GM18861 (cell line): Measurements from ENCODE around the gene PCDHGB5.

Experiments used
- ATAC-seq: cut with Tn5 transposase; IDR thresholded peaks from one replicate; pipeline ENCODE4 v1.9.1; 2021; ENCODE audit not compliant: unreplicated experiment

Gene PCDHGB5

DNA sequence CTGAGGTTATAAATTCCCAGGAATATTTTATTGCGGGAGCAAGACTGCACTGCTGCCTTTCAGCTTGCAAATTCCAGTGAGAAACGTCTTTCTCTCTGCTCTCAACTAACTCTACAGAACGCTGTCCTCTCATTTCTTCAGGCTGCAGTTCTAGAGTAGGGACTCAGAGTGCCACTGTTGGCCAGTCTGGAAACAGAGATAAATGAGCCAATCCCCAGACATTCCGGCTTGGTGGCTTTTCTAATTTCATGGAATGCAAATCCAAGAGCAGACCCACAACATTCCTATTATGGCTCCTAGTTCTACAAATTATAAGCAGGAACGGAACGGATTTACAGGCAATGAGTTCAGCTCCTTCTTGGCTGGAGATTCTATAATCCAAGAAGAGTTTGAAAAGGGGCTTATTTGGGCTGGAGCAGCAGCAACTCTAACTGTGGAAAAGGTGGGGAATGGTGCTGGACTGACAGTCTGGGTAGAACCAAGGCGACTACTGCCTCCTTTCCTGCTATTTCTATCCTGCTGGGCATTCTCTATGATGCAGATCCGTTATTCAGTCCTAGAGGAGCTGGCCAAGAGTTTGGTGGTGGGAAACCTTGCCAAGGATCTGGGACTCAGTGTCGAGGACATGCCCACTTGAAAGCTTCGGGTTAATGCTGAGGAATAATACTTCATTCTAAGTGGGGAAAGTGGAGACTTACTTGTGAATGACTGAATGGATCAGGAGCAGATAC, 41.8 kb downstream of the PCDHGB5 start:
- no peak for ATAC-seq

- no peak for ATAC-seq
Measured at GRCh38 chr5:141440341-141440740, 42.6 kb downstream of the PCDHGB5 start.

DNA sequence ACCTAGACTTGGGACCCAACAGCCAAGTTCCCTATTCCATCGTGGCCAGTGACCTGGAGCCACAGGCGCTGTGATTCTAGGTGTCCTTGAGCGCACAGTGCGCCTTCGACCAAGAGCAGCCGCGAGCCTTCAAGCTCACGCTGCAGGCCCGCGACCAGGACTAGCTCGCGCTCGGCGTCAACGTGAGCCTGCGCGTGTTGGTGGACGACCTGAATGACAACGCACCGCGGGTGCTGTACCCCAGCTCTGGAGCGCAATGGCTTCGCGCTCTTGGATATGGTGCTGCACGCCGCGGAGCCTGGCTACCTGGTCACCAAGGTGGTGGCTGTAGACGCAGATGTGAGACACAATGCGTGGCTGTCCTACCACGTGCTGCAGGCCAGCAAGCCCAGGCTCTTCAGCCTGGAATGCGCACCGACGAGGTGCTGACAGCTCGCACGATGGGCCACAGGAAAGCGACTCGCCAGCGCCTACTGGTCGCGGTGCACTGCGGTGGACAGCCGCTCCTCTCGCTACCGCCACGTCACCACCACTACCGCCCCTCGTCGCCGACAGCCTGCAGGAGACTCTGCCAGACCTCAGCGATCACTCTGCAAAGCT, 43.9 kb downstream of the PCDHGB5 start:
- no peak for ATAC-seq
